IMR-90 (cell line): ENCODE data around the gene COL15A1. TPM values are rescaled to one million over a fixed set of nuclear protein-coding genes. Genes with fewer than 3 reads are reported as not detected.

ENCODE experiments used
- ATAC-seq: fragments of 200-7000 bp; cut with Tn5 transposase; 2 replicates; pipeline ENCODE4 v1.9.1; 2020; ENCODE audit warnings: low read depth, mild to moderate bottlenecking, moderate library complexity
- BruUV-seq: library from RNA; stranded (reverse); fragments of 400-500 nt; replicated peaks from 2 replicates; lab custom pipeline; 2021; lab: Mats Ljungman, UMichigan
- CTCF ChIA-PET: fragments of 300-600 bp; formaldehyde crosslinking; extraction: SDS; loops from one replicate; lab custom pipeline; 2021; ENCODE audit warnings: antibody characterized with exemption; lab: Yijun Ruan, JAX
- POLR2A ChIA-PET: fragments of 300-600 bp; sonication (Branson Sonifier 250); formaldehyde crosslinking; loops from one replicate; lab custom pipeline; 2022; ENCODE audit warnings: antibody characterized with exemption; ENCODE audit not compliant: unreplicated experiment; lab: Charles Lee
- DNase-seq: peaks from one replicate; pipeline ENCODE4 v3.0.0; 2013
- H2AFZ ChIP-seq: replicated peaks from 2 replicates; pipeline ENCODE3; 2013; ENCODE audit warnings: low read length, mild to moderate bottlenecking; ENCODE audit not compliant: poor library complexity
- H2AK5ac ChIP-seq: 2 replicates; pipeline ENCODE4 v1.6.1; 2013; ENCODE audit warnings: low read depth, low read length, inconsistent platforms
- H2AK9ac ChIP-seq: replicated peaks from 2 replicates; pipeline ENCODE3; 2013; ENCODE audit warnings: mild to moderate bottlenecking, low read depth, low read length, moderate library complexity; ENCODE audit not compliant: poor library complexity
- H2BK120ac ChIP-seq: 2 replicates; pipeline ENCODE4 v1.6.1; 2013; ENCODE audit warnings: low read depth, low read length, inconsistent platforms
- H2BK15ac ChIP-seq: 3 replicates; pipeline ENCODE4 v1.6.1; 2013; ENCODE audit warnings: low read depth, low read length, inconsistent platforms
- H2BK20ac ChIP-seq: 2 replicates; pipeline ENCODE4 v1.6.1; 2013; ENCODE audit warnings: low read depth, mild to moderate bottlenecking, inconsistent platforms, low read length, moderate library complexity
- H2BK5ac ChIP-seq: 2 replicates; pipeline ENCODE4 v1.6.1; 2013; ENCODE audit warnings: mild to moderate bottlenecking, low read depth, low read length, inconsistent platforms; ENCODE audit not compliant: poor library complexity, severe bottlenecking
- H3K14ac ChIP-seq: replicated peaks from 2 replicates; pipeline ENCODE4 v1.6.1; 2013; ENCODE audit warnings: low read depth, low read length, inconsistent platforms
- H3K18ac ChIP-seq: 2 replicates; pipeline ENCODE4 v1.6.1; 2013; ENCODE audit warnings: low read depth, low read length, control low read depth
- H3K23ac ChIP-seq: 2 replicates; pipeline ENCODE4 v1.6.1; 2013; ENCODE audit warnings: low read depth, low read length, inconsistent platforms
- H3K27ac ChIP-seq: 2 replicates; pipeline ENCODE4 v1.5.1; 2013; ENCODE audit warnings: mild to moderate bottlenecking, control low read depth, low read length; ENCODE audit not compliant: insufficient read depth
- H3K27me3 ChIP-seq: 2 replicates; pipeline ENCODE4 v1.6.1; 2013; ENCODE audit warnings: low read length; ENCODE audit not compliant: control insufficient read depth, insufficient read depth
- H3K36me3 ChIP-seq: 2 replicates; pipeline ENCODE4 v1.6.1; 2013; ENCODE audit warnings: low read length, mixed read lengths; ENCODE audit not compliant: control insufficient read depth, insufficient read depth
- H3K4ac ChIP-seq: 2 replicates; pipeline ENCODE4 v1.6.1; 2013; ENCODE audit warnings: low read depth, low read length, inconsistent platforms
- H3K4me1 ChIP-seq: 2 replicates; pipeline ENCODE4 v1.6.1; 2013; ENCODE audit warnings: low read length, mixed read lengths; ENCODE audit not compliant: control insufficient read depth, insufficient read depth
- H3K4me2 ChIP-seq: 2 replicates; pipeline ENCODE4 v1.6.1; 2013; ENCODE audit warnings: low read depth, mild to moderate bottlenecking, control low read depth, low read length, moderate library complexity
- H3K4me3 ChIP-seq: 2 replicates; pipeline ENCODE4 v1.5.1; 2013; ENCODE audit warnings: low read depth, mild to moderate bottlenecking, control low read depth, low read length, moderate library complexity; ENCODE audit not compliant: insufficient read depth
- H3K56ac ChIP-seq: 2 replicates; pipeline ENCODE4 v1.6.1; 2013; ENCODE audit warnings: low read length, inconsistent platforms; ENCODE audit not compliant: insufficient read depth; ENCODE audit errors: extremely low read depth
- H3K79me1 ChIP-seq, 2 experiments: 2 replicates each; pipeline ENCODE4 v1.6.1; 2013; ENCODE audit warnings: low read length in 2 of 2, inconsistent platforms in 1 of 2, low read depth in 1 of 2
- H3K9ac ChIP-seq: 2 replicates; pipeline ENCODE4 v1.6.1; 2013; ENCODE audit warnings: low read depth, low read length, control low read depth
- H3K9me1 ChIP-seq: 2 replicates; pipeline ENCODE4 v1.6.1; 2013; ENCODE audit warnings: low read length, inconsistent platforms; ENCODE audit not compliant: insufficient read depth
- H3K9me3 ChIP-seq: 2 replicates; pipeline ENCODE4 v1.6.1; 2013; ENCODE audit warnings: low read length; ENCODE audit not compliant: control insufficient read depth, insufficient read depth
- H4K20me1 ChIP-seq: 2 replicates; pipeline ENCODE4 v1.6.1; 2013; ENCODE audit warnings: low read length, inconsistent platforms; ENCODE audit not compliant: insufficient read depth
- H4K5ac ChIP-seq: 2 replicates; pipeline ENCODE4 v1.6.1; 2013; ENCODE audit warnings: mild to moderate bottlenecking, low read depth, low read length, control low read depth
- H4K8ac ChIP-seq, 2 experiments: 2 replicates each; pipeline ENCODE4 v1.6.1; 2013; ENCODE audit warnings: low read depth in 2 of 2, low read length in 2 of 2, control low read depth in 1 of 2, inconsistent platforms in 1 of 2
- H4K91ac ChIP-seq: 2 replicates; pipeline ENCODE4 v1.6.1; 2013; ENCODE audit warnings: low read depth, low read length, inconsistent platforms; ENCODE audit not compliant: insufficient read depth
- BHLHE40 ChIP-seq: fragments of 150-350 bp; IDR thresholded peaks from 2 replicates; pipeline ENCODE4 v1.6.1; 2016; ENCODE audit warnings: mild to moderate bottlenecking, low read depth, low read length
- CEBPB ChIP-seq: IDR thresholded peaks from 2 replicates; pipeline ENCODE4 v1.6.1; 2012; ENCODE audit warnings: low read depth, low read length, improper control_type of control experiment
- CHD1 ChIP-seq: IDR thresholded peaks from 2 replicates; pipeline ENCODE4 v1.6.1; 2012; ENCODE audit warnings: low read depth, low read length, improper control_type of control experiment
- FOS ChIP-seq: fragments of 150-350 bp; IDR thresholded peaks from 2 replicates; pipeline ENCODE4 v1.6.1; 2016; ENCODE audit warnings: low read depth, low read length
- MAFK ChIP-seq: IDR thresholded peaks from 2 replicates; pipeline ENCODE4 v1.6.1; 2012; ENCODE audit warnings: low read depth, low read length, improper control_type of control experiment
- MAZ ChIP-seq: IDR thresholded peaks from 2 replicates; pipeline ENCODE4 v1.6.1; 2012; ENCODE audit warnings: low read depth, mild to moderate bottlenecking, low read length, improper control_type of control experiment, moderate library complexity, borderline replicate concordance
- MXI1 ChIP-seq: IDR thresholded peaks from 2 replicates; pipeline ENCODE4 v1.6.1; 2012; ENCODE audit warnings: low read depth, mild to moderate bottlenecking, low read length, moderate library complexity, borderline replicate concordance
- NFE2L2 ChIP-seq: fragments of 150-350 bp; IDR thresholded peaks from 2 replicates; pipeline ENCODE4 v1.6.1; 2016; ENCODE audit warnings: low read depth, mild to moderate bottlenecking, low read length
- POLR2A ChIP-seq: IDR thresholded peaks from 2 replicates; pipeline ENCODE4 v1.6.1; 2012; ENCODE audit warnings: mild to moderate bottlenecking, low read depth, low read length
- RAD21 ChIP-seq: IDR thresholded peaks from 2 replicates; pipeline ENCODE4 v1.6.1; 2012; ENCODE audit warnings: low read length, improper control_type of control experiment
- RCOR1 ChIP-seq: IDR thresholded peaks from 2 replicates; pipeline ENCODE4 v1.6.1; 2012; ENCODE audit warnings: mild to moderate bottlenecking, low read length, improper control_type of control experiment; ENCODE audit not compliant: insufficient replicate concordance
- RFX5 ChIP-seq: IDR thresholded peaks from 2 replicates; pipeline ENCODE4 v1.8.0; 2012; ENCODE audit warnings: low read depth, mild to moderate bottlenecking, low read length, moderate library complexity
- SMC3 ChIP-seq: fragments of 150-350 bp; IDR thresholded peaks from 2 replicates; pipeline ENCODE4 v1.6.1; 2016; ENCODE audit warnings: low read depth, mild to moderate bottlenecking, antibody characterized with exemption, low read length, moderate library complexity
- WGBS, 2 experiments: methylation state at CpG; one replicate each; pipeline versions ENCODE4 v1.1.5 to v1.1.7; 2013; ENCODE audit warnings: missing lambda C conversion rate in 2 of 2; ENCODE audit not compliant: insufficient read length in 1 of 2; ENCODE audit errors: extremely low coverage in 2 of 2; 5-methylcytosine and 5-hydroxymethylcytosine counted together
- dilution Hi-C: fragments of 300-500 bp; cut with HindIII; formaldehyde crosslinking; loops from one replicate; pipeline ENCODE4 v1.14.3; 2018; ENCODE audit warnings: low sequenced_read_pairs; ENCODE audit not compliant: unreplicated experiment
- in situ Hi-C: fragments of 300-500 bp; cut with MboI; formaldehyde crosslinking; loops from 3 replicates; pipeline ENCODE4 v1.14.3; 2019; ENCODE audit warnings: low sequenced_read_pairs, inconsistent platforms, mixed read lengths
- intact Hi-C: fragments of 100-400 bp; cut with micrococcal nuclease; formaldehyde crosslinking; loops from 2 replicates; pipeline ENCODE4 v1.10.0; 2022
- polyA plus RNA-seq, 3 experiments: library from polyadenylated mRNA; depleted of rRNA; stranded (reverse); fragments of >200 nt; gene quantifications; 2 replicates each; pipeline ENCODE4 v1.2.3, GENCODE V29; 2012; ENCODE audit warnings: low replicate concordance in 1 of 3
- total RNA-seq: library from RNA; depleted of rRNA; stranded (reverse); fragments of >200 nt; gene quantifications from 2 replicates; pipeline ENCODE4 v1.2.3, GENCODE V29; 2012
- TF ChIP-seq, protein P1 (sequence below): fragments of 150-350 bp; IDR thresholded peaks from 2 replicates; pipeline ENCODE4 v1.6.1; 2016; ENCODE audit warnings: low read depth, mild to moderate bottlenecking, low read length, moderate library complexity, borderline replicate concordance

COL15A1 gene
- total and polyA plus RNA-seq, 2 of the 4 experiments (the other 2 are of a cell fraction) = 2.2 to 3.7 TPM

DNA sequence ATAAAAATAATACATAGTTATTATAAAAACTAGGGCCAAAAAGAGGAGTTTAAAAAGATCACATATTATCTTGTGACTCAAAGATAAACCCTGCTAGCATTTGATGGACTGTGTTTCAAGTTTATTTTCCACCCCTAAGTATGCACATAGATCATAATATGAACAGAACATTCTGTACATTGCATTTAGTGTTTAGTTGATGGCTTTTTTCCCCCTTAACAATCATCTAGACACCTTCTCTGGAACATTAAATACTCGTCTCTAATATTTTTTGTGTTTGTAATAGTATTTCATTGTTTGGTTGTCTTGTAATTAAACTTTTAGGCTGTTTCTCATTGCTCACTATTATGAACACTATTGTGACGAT lies 10.5 kb downstream of the COL15A1 start:
- Histone ChIP-seq H2BK20ac (no peak overlapping the region), H3K9me3 (peaks cover 7% of the 10 kb centered on the region), H4K20me1 (no peaks in the 10 kb centered on the region), H3K4me2 (no peak overlapping the region), H3K4me1 (peaks cover 5% of the 10 kb centered on the region), H2BK15ac (no peak overlapping the region), H3K4me3 (no peak overlapping the region), H3K4ac (no peak overlapping the region), H3K9me1 (peaks cover 8% of the 10 kb centered on the region; the same call in 1 of the 2 replicates), H3K18ac (no peak overlapping the region), H3K23ac (no peak overlapping the region), H3K27ac (no peak overlapping the region), H2BK120ac (no peak overlapping the region), H2BK5ac (no peak overlapping the region), H3K27me3 (no peaks in the 10 kb centered on the region), H2AFZ (no peak overlapping the region), H4K5ac (no peak overlapping the region), H3K9ac (no peak overlapping the region), H3K56ac (no peak overlapping the region), H4K8ac (no peak overlapping the region), H3K36me3 (peaks cover 6% of the 10 kb centered on the region; the same call in 1 of the 2 replicates), H2AK5ac (no peak overlapping the region), H2AK9ac (no peak overlapping the region), H3K79me1 (peaks cover 7 to 30% of the 10 kb centered on the region in 2 experiments; a peak in 3 of 4 replicates), H3K14ac (no peak overlapping the region), H4K91ac (no peak overlapping the region)
- no TSS peak for BruUV-seq
- ATAC-seq (no peak), DNase-seq (no peak)
- TF ChIP-seq SMC3 (no peak), FOS (no peak), MXI1 (no peak), RFX5 (no peak), CHD1 (no peak), NFE2L2 (no peak), BHLHE40 (no peak), MAZ (no peak), POLR2A (no peak), RAD21 (no peak), RCOR1 (no peak), CEBPB (no peak), MAFK (no peak)
- TF ChIP-seq, protein P1, sequence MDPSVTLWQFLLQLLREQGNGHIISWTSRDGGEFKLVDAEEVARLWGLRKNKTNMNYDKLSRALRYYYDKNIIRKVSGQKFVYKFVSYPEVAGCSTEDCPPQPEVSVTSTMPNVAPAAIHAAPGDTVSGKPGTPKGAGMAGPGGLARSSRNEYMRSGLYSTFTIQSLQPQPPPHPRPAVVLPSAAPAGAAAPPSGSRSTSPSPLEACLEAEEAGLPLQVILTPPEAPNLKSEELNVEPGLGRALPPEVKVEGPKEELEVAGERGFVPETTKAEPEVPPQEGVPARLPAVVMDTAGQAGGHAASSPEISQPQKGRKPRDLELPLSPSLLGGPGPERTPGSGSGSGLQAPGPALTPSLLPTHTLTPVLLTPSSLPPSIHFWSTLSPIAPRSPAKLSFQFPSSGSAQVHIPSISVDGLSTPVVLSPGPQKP = no peak
- CTCF ChIA-PET = no interaction called here
- intact Hi-C loops (no loop called here), dilution Hi-C loops (no loop called here), in situ Hi-C loops (no loop called here)
- POLR2A ChIA-PET = no interaction called here
- no CpG with 5 or more reads among the region's 2 CpGs for WGBS, 2 experiments
